Glomerular endothelial cell (primary cell): ENCODE measurements around the gene ADGRE1. TPM values are rescaled to one million over a fixed set of nuclear protein-coding genes. Genes with fewer than 3 reads are reported as not detected.
"Not testable (repeated sequence)": the region's sequence is repeated elsewhere in the genome, so short reads cannot be mapped to it uniquely, and the experiment has no call there.

Experiments used
- DNase-seq: peaks from one replicate; pipeline ENCODE4 v3.0.0-alpha.2; 2011; ENCODE audit warnings: low read depth, low spot score; ENCODE audit errors: extremely low read depth
- total RNA-seq: library from RNA; depleted of rRNA; stranded (reverse); fragments of >200 nt; gene quantifications from 2 replicates; pipeline ENCODE4 v1.2.3, GENCODE V29; 2015

ADGRE1 gene, protein sequence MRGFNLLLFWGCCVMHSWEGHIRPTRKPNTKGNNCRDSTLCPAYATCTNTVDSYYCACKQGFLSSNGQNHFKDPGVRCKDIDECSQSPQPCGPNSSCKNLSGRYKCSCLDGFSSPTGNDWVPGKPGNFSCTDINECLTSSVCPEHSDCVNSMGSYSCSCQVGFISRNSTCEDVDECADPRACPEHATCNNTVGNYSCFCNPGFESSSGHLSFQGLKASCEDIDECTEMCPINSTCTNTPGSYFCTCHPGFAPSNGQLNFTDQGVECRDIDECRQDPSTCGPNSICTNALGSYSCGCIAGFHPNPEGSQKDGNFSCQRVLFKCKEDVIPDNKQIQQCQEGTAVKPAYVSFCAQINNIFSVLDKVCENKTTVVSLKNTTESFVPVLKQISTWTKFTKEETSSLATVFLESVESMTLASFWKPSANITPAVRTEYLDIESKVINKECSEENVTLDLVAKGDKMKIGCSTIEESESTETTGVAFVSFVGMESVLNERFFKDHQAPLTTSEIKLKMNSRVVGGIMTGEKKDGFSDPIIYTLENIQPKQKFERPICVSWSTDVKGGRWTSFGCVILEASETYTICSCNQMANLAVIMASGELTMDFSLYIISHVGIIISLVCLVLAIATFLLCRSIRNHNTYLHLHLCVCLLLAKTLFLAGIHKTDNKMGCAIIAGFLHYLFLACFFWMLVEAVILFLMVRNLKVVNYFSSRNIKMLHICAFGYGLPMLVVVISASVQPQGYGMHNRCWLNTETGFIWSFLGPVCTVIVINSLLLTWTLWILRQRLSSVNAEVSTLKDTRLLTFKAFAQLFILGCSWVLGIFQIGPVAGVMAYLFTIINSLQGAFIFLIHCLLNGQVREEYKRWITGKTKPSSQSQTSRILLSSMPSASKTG
- not detected in 2 replicates for total RNA-seq

DNA sequence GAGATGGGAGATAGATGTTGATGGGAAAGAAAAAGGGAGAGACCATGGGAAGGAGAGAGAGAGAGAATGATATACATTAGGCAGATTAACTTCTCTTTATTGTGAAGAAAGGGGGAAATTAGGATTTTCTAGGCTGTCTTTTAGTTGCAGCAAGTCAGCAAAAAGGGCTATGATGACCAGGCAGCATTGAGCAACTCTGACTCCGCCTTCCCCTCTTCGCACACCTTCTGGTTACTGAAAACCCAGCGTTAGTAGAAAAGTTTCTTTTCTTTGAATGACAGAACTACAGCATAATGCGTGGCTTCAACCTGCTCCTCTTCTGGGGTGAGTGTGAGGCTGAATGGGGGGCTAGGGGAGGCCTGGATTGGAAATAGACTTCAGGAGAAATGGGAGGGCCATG, at the start of gene ADGRE1:
Gene ADGRE1, plus strand, starts transcription at position 264 of the 400 bp plus-strand sequence. Its CDS starts 30 bp downstream, at position 294.
- no peak for DNase-seq

- no peak for DNase-seq
These were observed 49.2 kb upstream of the ADGRE1 start for GRCh38 chr19:6838062-6838655.

GRCh38 chr19:6842871-6843607, 44.3 kb upstream of the ADGRE1 start:
- DNase-seq: no peak

- no peak for DNase-seq
These were observed 39.6 kb upstream of the ADGRE1 start for GRCh38 chr19:6847828-6848200.

- DNase-seq: no peak
These were observed 38.4 kb upstream of the ADGRE1 start for GRCh38 chr19:6848986-6849385.

GRCh38 chr19:6849876-6850275, 37.5 kb upstream of the ADGRE1 start:
- DNase-seq: no peak

- DNase-seq: no peak
These were observed 36.0 kb upstream of the ADGRE1 start for GRCh38 chr19:6851359-6851758.

DNA sequence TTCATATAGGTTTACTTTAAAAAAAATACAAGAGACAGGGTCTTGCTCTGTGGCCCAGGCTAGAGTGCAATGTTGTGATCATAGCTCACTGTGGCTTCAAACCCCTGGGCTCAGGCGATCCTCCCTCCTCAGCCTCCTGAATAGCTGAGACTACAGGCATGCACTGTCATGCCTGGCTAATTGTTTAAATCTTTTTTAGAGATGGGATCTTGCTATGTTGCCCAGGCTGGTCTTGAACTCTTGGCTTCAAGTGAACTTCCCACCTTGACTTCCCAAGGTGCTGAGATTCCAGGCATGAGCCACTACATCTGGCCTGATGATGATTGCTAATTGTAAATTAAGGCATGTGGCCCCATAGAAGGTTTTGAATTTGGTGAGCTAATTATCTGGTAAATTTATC, 35.4 kb upstream of the ADGRE1 start:
- DNase-seq: no peak

DNA sequence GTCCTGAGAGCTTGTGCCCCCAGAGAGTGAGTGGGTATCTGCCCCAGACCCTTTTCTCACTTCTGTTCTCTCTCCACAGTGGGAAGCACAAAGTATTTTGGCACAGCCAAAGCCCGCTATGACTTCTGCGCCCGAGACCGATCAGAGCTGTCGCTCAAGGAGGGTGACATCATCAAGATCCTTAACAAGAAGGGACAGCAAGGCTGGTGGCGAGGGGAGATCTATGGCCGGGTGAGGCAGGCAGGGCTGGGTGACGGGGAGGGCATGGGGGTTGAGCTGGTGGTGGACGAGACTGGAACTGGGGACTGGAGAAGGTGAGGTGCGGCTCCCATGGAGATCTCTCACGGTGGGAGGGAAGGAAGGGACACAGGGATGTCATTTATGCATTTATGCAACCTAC, 33.5 kb upstream of the ADGRE1 start:
- DNase-seq: no peak

DNA sequence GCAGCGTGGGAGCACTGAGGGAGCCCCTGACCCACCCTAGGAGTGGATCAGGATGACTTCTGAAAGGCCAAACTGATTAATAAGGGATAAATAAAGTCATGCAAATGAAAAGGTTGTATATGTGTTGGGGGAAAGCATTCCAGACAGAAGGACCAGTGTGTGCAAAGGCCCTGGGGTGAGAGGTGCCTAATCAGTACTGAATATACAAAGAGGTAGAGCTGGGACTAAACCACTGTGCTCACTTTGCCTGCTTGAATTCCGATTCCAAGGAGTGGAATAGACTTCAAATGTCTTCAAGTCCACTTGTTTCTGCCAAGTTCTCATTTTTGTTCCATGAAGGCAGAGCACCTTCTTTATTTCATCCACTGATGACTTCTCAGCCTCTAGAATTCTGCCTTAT, 32.6 kb upstream of the ADGRE1 start:
- DNase-seq: no peak

GRCh38 chr19:6856749-6857372, 30.5 kb upstream of the ADGRE1 start:
- no peak for DNase-seq

DNA sequence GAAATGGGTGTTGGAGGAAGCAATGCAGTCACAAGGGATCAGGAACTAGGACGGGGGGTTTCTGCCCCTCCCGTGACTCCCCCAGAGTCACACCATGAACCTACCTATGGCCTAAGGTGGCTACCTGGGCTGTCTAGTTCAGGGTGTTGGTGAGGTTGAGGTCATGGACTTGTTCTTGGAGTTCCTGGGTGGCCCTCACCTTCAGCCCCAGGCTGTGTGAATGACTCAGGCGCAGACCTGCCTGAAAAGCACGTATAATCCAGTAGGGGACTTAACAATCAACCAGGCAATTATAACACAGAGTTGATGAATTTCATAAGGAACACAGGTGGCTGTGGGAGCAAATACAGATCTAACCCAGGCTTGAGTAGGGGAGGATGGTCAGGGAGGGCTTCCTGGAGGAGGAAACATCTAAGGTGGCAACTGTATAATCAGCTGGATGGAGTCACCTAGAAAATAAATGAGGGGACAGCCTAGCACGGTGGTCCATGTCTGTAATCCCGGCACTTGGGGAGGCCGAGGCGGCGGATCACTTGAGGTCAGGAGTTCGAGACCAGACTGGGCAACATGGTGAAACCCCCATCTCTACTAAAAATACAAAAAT, 25.6 kb upstream of the ADGRE1 start:
- DNase-seq: no peak

DNA sequence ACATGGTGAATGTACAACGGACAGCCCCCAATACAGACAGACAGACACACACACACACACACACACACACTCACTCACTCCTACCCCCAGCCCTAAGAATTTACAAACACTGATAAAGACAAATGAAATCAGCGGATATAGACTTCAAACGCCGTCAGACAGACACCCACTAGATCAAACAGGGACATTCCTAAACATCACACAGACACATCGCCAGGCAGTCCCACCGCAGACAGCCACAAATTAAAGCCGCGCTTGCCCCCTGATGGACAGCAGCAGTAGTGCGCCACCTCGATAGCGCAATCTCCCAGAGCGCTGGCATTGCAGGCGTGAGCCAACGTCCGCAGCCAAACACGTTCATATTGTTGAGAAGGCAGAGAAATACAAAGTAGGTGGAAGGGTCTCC, 24.7 kb upstream of the ADGRE1 start:
- peak; percentile 51 for DNase-seq

DNA sequence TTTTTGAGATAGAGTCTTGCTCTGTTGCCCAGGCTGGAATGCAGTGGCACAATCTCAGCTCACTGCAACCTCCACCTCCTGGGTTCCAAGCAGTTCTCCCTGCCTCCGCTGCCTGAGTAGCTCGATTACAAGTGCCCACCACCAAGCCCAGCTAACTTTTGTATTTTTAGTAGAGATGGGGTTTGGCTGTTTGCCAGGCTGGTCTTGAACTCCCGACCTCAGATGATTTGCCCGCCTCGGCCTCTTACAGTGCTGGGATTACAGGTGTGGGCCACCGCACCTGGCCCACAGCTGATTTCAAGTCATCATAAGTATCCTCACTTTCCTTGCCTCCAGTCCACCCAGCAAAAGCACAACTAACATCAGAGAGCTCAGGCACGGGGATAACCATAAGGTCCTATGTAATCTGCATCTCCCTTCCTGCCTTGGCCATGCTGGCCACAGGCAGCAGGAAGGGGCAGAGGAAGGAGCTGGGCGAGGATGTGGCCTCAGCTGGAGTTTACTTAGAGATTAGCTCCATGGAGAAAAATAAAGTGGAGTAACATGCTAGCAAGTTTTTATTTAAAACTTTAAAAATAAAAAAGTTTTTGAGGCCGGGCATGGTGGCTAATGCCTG, 22.9 kb upstream of the ADGRE1 start:
- DNase-seq: no peak

DNA sequence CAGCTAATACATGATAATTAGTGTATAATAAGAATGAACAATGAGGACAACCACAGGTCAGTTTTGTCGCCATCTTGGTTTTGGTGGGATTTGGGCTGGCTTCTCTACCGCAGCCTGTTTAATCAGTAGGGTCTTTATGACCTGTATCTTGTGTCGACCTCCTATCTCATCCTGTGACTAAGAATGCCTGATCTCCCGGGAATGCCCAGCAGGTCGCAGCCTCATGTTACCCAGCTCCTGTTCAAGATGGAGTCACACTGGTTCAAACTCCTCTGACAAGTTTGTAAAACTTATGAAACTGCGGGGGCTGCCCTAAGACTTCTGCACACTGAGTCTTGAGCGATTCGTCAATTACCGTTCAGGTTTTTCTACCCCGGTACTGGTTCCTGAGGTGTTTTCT, 21.5 kb upstream of the ADGRE1 start:
- no peak for DNase-seq

DNA sequence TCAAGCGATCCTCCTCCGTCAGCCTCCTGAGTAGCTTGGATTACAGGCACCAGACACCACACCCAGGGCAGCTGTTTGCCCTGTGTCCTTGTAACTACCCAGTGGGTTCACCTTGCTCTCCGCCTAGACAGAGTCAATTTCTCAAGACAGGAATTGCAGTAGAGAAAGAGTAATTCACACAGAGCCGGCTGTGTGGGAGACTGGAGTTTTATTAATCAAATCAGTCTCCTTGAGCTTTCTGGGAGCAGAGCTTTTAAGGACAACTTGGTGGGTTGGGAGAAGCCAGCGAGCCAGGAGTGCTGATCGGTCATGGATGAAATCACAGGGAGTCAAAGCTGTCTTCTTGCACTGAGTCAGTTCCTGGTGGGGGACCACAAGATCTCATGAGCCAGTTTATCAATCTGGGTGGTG, 20.6 kb upstream of the ADGRE1 start:
- no peak for DNase-seq

- DNase-seq: no peak
These were observed 19.0 kb upstream of the ADGRE1 start for GRCh38 chr19:6868351-6868750.

DNA sequence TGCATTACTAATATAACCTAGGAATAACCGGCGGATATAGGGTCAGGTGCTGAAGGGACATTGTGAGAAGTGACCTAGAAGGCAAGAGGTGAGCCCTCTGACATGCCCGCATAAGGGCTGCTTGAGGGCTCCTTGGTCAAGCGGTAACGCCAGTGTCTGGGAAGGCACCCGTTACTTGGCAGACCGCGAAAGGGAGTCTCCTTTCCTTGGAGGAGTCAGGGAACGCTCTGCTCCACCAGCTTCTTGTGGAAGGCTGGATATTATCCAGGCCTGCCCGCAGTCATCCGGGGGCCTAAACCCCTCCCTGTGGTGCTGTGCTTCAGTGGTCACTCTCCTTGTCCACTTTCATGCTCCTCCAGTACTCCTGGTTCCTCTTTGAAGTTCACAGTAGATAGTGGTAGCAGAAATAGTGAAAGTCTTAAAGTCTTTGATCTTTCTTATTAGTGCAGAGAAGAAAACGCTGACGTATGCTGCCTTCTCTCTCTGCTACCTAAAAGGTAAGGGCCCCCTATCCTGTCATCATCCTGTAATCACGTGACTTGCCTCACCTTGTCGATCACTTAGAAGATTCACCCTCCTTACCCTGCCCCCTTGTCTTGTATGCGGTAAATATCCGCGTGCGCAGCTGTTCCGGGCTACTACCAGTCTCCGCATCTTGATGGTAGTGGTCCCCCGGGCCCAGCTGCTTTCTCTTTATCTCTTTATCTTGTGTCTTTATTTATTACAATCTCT, 18.1 kb upstream of the ADGRE1 start:
- not testable (repeated sequence) for DNase-seq
